NCI-H526 treated with DMSO at 0.1 percent for 48 hours (cell line): ENCODE results near the gene SUCO.
"Not testable (repeated sequence)": the region's sequence is repeated elsewhere in the genome, so short reads cannot be mapped to it uniquely, and the experiment has no call there.

Source experiments
- DNase-seq: peaks from one replicate; lab custom pipeline; 2025; lab: John Stamatoyannopoulos, UW

Gene SUCO

GRCh38 chr1:172559572-172560210 is 26.7 kb downstream of the SUCO start:
- DNase-seq: no peak

DNA sequence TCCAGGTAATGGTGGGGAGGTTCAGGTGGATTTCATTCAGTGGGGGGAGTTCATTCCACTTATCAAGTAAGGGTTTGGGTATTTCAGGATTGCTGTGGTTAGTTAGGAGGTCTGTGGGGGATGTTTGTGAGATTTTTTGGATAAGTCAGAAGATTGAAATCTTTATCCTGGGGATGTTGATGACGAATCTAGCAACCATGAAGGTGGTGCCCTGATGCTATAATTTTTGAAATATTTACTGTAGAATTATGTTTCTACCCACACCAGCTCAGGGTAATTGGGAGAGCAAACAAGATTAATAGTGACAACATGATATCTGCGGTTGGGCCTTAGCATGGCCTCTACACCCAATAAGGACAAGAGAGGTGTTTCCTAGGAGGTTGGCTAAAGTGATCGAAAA is 28.3 kb downstream of the SUCO start:
- no peak for DNase-seq

GRCh38 chr1:172566196-172566997 is 33.4 kb downstream of the SUCO start:
- no peak for DNase-seq

DNA sequence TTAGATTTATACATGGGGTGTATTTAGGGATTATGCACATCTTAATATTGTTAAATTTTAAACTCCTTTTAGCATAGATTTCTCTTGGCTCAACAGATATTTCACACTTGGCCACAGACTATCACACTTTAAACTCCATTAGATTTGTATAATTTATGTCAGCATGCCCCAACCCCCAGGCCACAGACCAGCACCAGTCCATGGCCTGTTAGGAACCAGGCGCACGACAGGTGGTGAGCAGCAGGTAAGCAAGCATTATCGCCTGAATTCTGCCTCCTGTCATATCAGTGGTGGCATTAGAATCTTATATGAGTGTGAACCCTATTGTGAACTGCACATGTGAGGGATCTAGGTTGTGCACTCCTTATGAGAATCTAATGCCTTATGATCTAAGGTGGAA is 34.8 kb downstream of the SUCO start:
- no peak for DNase-seq

DNA sequence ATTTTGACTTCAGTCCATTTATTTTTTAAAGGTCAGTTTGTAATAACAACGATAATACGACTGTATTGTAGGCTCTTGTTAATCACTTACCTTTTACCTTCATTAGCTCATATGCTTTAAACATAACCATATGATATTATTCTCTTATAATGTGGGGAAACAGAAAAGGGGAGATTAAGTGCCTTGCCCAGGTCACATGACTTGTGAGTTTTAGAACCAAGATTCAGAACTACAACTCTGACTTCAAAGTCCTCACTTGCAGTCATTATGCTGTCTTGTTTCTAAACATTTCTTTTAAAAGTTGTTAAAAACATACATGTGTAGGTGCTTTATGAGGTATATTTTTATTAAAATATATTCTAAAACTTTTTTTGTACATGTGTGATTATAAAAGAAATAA is 41.1 kb downstream of the SUCO start:
- no peak for DNase-seq

DNA sequence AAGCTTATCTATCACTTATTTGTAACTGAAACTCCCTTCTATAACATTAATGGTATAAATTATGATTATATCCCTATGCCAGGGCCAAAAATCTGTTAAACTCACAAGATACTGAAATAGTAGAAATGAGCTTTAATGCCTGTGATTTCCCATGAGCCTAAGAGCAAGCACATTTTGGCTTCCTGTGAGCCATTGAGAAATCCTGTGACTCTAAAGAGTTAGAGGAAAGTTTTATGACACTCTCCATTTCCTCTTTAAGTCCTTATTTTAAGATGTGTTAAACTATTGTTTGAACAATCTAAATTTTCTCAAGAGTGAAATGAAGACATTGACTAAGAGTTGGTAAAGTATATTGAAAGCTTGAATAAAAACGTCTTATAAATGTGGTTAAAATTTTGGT is 45.6 kb downstream of the SUCO start:
- no peak for DNase-seq

DNA sequence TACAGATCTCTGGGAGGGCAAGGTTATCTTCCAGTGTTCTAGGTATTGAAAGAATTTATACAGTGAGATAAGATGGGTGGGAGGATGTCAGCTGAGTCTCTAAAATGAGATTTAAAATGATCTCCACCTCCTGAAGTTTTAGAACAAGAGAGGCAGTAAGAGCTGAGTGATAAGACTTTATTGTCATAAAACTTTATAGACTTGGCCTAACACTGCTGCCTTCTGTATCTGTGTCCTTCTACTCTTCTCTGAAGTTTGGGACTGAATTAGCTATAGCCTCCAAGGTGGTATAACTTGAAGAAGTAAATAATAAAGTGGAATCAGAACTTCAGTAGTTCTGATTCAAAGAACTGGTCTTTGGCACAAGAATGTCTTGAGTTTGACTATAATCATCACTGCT is 48.3 kb downstream of the SUCO start:
- no peak for DNase-seq

DNA sequence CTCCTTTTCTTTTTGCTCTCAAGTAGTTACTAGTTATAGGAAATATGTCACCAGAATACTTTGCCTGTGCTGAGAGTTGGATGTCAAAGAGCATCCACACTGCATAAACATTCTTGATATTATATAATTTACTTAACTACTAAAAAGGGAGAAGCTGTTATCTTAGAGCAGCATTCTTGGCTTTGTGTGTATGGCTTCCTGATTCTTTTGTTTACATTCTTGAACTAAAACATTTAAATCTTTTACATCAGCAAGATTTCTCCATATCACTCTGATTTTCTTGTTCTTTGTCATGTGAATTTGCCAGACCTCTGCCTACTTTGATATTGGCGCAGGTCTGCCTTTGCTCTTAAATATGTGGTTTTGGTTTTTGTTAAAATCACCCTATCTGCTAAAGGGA is 48.8 kb downstream of the SUCO start:
- no peak for DNase-seq

- DNase-seq: no peak
Measured at GRCh38 chr1:172582889-172583288, 49.9 kb downstream of the SUCO start.

DNA sequence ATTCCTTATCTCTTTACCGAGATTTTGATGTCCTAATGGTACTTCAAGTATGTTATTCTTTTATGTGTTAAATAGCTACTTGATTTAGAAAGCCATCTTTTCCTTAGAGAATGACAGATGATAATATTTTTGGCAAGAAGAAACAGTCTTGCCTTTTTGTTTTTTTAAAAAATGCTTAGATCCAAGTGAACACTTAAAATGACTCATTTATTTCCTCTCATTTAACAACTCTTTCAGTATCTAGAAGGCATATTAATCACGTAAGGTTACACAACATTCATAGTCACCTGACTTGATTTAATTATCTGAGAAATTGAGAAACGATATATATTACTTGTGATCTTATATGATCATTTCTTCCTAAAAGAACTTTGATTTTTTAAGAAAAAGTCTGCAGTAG is 52.4 kb downstream of the SUCO start:
- DNase-seq: no peak

GRCh38 chr1:172585861-172586260 is 52.9 kb downstream of the SUCO start:
- DNase-seq: no peak

GRCh38 chr1:172588296-172589291 is 55.6 kb downstream of the SUCO start:
- DNase-seq: no peak

DNA sequence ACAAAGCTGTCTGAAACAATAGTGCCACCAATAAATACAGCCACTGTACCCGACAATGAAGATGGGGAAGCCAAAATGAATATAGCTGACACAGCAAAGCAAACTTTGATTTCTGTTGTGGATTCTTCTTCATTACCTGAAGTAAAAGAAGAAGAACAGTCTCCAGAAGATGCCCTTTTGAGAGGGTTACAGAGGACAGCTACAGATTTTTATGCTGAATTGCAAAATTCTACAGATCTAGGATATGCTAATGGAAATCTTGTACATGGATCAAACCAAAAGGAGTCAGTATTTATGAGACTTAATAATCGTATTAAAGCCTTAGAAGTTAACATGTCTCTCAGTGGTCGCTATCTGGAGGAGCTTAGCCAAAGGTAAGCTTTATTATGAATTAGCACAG is 56.6 kb downstream of the SUCO start:
- DNase-seq: no peak

- not testable (repeated sequence) for DNase-seq
Measured at GRCh38 chr1:172591429-172591828, 58.5 kb downstream of the SUCO start.

DNA sequence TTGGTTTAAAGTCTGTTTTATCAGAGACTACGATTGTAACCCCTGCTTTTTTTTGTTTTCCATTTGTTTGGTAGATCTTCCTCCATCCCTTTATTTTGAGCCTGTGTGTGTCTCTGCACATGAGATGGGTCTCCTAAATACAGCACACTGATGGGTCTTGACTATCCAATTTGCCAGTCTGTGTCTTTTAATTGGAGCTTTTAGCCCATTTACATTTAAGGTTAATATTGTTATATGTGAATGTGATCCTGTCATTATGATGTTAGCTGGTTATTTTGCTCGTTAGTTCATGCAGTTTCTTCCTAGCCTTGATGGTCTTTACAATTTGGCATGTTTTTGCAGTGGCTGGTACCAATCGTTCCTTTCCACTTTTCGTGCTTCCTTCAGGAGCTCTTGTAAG is 62.1 kb downstream of the SUCO start:
- not testable (repeated sequence) for DNase-seq

- DNase-seq: not testable (repeated sequence)
Measured at GRCh38 chr1:172596782-172597181, 63.8 kb downstream of the SUCO start.

DNA sequence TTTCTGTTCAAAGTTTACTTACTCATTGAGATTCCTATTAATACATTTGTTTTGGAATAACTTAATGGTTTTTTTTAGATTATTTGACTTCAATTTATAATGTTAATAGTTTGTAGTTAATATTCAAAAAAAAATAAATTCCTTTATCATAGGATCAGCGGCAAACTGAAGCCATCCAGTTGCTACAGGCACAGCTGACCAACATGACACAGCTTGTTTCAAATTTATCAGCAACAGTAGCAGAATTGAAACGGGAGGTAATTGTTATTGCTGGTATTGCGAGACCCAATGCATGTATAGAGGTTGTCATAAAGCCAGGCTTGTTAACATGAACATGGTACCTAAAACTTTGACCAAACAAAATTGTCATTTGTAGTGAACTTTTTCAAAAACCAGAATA is 67.0 kb downstream of the SUCO start:
- no peak for DNase-seq

- DNase-seq: no peak
Measured at GRCh38 chr1:172600615-172601014, 67.7 kb downstream of the SUCO start.

- no peak for DNase-seq
Measured at GRCh38 chr1:172601046-172601630, 68.2 kb downstream of the SUCO start.

DNA sequence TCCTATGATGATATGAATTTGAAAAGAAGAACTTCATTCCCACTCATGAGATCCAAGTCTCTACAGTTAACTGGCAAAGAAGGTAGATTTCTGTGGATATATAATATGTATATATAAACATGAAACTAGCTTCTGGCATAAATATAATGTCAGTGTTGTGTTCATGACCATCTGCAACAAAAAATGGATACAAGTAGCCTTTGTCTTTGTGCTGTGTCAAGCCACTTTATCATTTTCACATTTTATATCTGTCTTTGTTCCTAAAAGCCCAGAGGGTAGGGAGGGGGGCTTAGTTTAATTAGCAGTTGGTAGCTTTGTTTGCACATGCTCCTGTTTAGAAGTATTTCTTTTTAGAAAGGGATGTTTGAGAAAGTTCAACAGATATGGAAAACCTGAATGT is 69.8 kb downstream of the SUCO start:
- peak; percentile 62 for DNase-seq

DNA sequence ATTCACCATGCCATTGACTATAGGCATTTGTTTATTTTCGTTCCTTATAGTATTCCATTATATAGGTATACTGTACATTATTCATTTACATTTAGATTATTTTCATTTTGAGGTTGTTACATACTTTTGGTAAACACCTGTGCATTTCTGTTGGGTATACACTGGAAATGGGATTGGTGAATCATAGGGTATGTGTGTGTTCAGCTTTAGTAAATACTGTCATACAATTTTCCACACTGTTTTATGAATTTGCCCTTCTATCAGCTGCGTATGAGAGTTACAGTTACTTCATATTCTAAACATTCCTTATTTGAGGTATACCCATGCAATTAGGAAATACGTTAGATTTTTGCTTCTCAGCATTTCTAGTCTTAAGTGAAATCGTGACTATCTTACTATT is 70.9 kb downstream of the SUCO start:
- no peak for DNase-seq

GRCh38 chr1:172605641-172606040 is 72.7 kb downstream of the SUCO start:
- no peak for DNase-seq
